GM18505 (cell line): ENCODE data around the gene SLC6A3.
A peak's percentile ranks its signal among the peaks of the same experiment; 100 is the strongest.

Experiments
- ATAC-seq: cut with Tn5 transposase; IDR thresholded peaks from one replicate; pipeline ENCODE4 v1.9.1; 2021; ENCODE audit not compliant: unreplicated experiment
- POLR2A ChIP-seq: IDR thresholded peaks from 4 replicates; pipeline ENCODE4 v1.6.1; 2011; ENCODE audit warnings: borderline replicate concordance; ENCODE audit not compliant: insufficient read depth, insufficient read length; ENCODE audit errors: extremely low read depth

The SLC6A3 gene

GRCh38 chr5:1388383-1388967, 56.8 kb downstream of the SLC6A3 start:
- no peak for ATAC-seq
- no peak for TF ChIP-seq POLR2A

- no peak for ATAC-seq
- TF ChIP-seq POLR2A: no peak
Observed at GRCh38 chr5:1387876-1388275, 57.4 kb downstream of the SLC6A3 start.

GRCh38 chr5:1387059-1387755, 58.0 kb downstream of the SLC6A3 start:
- TF ChIP-seq POLR2A: no peak
- ATAC-seq: no peak

- peak; percentile 62 for TF ChIP-seq POLR2A
- ATAC-seq: peak; percentile 44
Observed at GRCh38 chr5:1386274-1386717, 58.9 kb downstream of the SLC6A3 start.

GRCh38 chr5:1385395-1386273, 59.6 kb downstream of the SLC6A3 start:
- TF ChIP-seq POLR2A: peak; percentile 45
- ATAC-seq: peak; percentile 93

- no peak for TF ChIP-seq POLR2A
- ATAC-seq: no peak
Observed at GRCh38 chr5:1384521-1384920, 60.7 kb downstream of the SLC6A3 start.

- no peak for ATAC-seq
- no peak for TF ChIP-seq POLR2A
Observed at GRCh38 chr5:1383886-1384401, 61.3 kb downstream of the SLC6A3 start.

GRCh38 chr5:1383344-1383743, 61.9 kb downstream of the SLC6A3 start:
- no peak for ATAC-seq
- no peak for TF ChIP-seq POLR2A

GRCh38 chr5:1382248-1382700, 63.0 kb downstream of the SLC6A3 start:
- no peak for TF ChIP-seq POLR2A
- no peak for ATAC-seq

GRCh38 chr5:1381370-1382247, 63.6 kb downstream of the SLC6A3 start:
- no peak for TF ChIP-seq POLR2A

GRCh38 chr5:1380910-1381309, 64.3 kb downstream of the SLC6A3 start:
- ATAC-seq: no peak

More at GRCh38 chr5:1381370-1382247, 63.6 kb downstream of the SLC6A3 start:
- ATAC-seq: no peak

More at GRCh38 chr5:1380910-1381309, 64.3 kb downstream of the SLC6A3 start:
- TF ChIP-seq POLR2A: no peak
